Measurements from ENCODE around the gene SLC66A2. TPM values are rescaled to one million over a fixed set of nuclear protein-coding genes. Genes with fewer than 3 reads are reported as not detected.
A peak's percentile ranks its signal among the peaks of the same experiment; 100 is the strongest.

SLC66A2 gene
- polyA plus RNA-seq, 10 donors = 19.0 to 27.2 (median 22.8) TPM

GRCh38 chr18:79939096-79939495 is 12.4 kb downstream of the SLC66A2 start:
- DNase-seq = no peak

- no peak for DNase-seq
Measured at GRCh38 chr18:79938196-79938595, 13.3 kb downstream of the SLC66A2 start.

GRCh38 chr18:79937103-79937860 is 14.2 kb downstream of the SLC66A2 start:
- no peak for DNase-seq

DNA sequence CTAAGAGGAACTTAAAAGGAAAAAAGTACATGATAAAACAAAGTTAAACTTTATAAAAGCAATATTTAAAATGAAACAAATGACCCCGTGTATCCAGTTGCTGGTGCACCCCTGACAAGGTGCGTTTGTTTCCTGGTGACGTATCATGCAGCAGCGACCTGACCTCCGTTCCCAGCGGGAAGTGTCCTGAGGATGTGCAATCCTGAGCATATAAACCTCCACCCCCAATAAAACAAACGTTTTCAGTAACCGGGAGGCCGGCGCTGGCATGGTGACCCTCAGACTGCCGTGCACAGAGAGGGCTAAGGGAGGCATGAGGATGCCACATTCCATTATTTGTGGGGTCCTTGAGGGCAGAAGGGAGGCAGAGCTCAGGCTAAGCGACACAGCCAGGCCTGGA is 14.8 kb downstream of the SLC66A2 start:
- DNase-seq = no peak

GRCh38 chr18:79935925-79936324 is 15.5 kb downstream of the SLC66A2 start:
- no peak for DNase-seq

DNA sequence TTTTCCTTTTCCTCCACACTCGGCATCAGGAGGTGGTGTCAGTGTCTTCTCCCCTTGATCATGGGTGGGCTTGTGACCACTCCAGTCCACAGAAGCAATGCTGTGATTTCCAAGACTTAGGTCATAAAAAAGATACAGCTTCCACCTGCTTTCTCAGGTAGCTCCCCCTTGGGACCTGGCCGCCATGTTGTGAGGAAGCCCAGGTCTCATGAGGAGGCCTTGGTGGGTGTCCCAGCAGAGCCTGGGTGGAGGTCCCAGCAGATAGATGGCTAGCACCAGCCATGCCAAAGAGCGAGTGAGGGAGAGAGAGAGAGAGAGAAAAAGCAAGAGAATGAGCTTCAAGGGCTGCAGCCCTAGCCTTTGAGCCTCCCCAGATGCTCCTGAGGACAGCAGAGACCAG is 16.0 kb downstream of the SLC66A2 start:
- DNase-seq = no peak

- DNase-seq = no peak
Measured at GRCh38 chr18:79935098-79935480, 16.4 kb downstream of the SLC66A2 start.

DNA sequence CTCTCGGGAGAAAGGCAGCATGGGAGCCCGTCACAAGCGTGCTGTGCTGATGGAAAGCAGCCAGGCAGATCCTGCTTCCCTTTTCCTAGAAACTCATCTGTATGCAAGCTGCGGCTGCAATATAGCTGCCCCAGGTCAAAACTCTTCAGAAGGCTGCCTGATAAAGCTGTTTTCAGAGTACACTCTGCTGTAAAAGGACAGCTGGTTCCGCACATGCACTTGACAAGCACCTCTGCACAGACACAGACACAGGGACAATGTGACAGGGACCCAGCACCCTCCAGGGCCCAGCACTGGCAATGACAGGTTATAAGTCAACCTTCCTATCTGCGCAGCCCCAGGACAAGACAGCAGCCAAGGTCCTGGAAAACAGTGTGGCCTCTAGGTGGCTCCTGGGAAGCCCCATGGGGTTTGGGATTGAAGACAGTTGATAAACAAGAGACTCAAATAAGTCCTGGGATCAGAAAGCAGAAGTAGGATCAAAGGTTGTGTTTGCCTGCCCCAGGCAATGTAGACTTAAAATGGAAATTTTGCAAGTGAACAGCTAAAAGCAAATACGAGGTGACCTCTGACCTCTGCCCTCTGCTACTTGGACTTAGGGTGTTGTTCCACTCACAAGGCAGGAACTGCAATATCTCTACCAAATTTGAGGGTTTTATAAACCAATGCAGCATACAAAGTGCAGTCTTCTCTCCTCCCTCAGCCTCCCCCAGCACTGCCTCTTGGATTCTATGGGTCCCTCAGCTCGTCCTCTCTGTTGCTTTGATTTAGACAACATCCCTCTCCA is 16.9 kb downstream of the SLC66A2 start:
- DNase-seq = no peak

GRCh38 chr18:79933765-79934164 is 17.7 kb downstream of the SLC66A2 start:
- no peak for DNase-seq

DNA sequence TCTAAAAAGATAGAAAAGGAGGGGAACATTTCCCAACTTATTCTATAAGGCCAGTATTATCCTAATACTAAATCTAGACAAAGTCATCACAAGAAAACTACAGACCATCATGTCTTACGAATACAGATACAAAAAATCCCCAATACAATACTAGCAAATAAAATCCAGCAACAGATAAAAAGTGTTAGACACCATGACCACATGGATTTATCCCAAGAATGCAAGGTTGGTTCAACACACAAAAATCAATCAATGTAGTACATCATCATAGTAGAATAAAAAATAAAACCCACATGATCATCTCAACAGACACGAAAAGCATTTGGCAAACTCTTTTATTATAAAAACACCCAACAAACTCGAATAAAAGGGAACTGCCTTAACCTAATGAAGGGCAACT is 18.5 kb downstream of the SLC66A2 start:
- DNase-seq = no peak

- no peak for DNase-seq
Measured at GRCh38 chr18:79931475-79931874, 20.0 kb downstream of the SLC66A2 start.

DNA sequence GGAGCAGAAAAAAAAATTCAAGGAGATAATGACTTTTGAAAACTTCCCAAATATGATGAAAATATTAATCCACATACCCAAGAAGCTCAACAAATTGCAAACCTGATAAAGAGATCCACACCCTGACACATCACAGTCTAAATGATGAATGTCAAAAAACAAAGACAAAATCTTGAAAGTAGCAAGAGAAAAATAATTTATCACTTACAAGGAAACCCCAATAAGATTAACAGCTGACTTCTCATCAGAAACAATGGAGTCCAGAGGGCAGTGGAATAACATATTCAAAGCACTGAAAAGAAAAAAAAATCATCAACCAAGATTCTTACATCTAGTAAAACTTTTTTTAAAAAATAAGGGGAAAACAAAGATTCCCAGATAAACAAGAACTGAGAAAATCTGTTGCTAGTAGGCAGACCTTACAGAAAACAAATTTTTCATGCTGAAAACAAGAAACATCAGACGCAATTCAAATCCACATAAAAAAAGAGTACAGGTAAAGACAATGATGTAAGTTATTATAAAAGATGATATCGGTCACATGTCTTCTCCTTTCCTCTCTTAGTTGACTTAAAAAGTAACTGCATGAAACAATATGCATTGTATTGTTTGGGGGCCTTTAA is 21.3 kb downstream of the SLC66A2 start:
- DNase-seq = no peak

DNA sequence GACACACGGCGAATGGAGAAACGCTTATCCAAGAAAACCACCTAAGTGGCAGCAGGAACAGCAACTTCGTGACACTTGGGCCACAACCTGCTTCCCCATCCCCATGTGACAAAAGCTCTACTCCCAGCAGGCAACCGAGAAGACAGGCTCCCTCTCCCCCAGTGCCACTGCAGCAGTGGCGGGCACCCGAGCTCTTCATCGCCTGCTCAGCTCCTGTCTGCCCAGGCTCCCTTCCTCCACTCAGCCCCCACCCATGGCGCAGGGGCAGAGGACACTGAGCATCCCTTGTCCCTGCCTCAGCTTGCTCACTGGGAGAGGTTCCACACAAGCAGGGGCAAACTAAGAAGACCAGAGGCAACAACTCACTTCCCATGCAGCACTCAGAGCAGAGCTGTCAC is 22.9 kb downstream of the SLC66A2 start:
- no peak for DNase-seq

GRCh38 chr18:79927607-79928562 is 23.6 kb downstream of the SLC66A2 start:
- DNase-seq = no peak

DNA sequence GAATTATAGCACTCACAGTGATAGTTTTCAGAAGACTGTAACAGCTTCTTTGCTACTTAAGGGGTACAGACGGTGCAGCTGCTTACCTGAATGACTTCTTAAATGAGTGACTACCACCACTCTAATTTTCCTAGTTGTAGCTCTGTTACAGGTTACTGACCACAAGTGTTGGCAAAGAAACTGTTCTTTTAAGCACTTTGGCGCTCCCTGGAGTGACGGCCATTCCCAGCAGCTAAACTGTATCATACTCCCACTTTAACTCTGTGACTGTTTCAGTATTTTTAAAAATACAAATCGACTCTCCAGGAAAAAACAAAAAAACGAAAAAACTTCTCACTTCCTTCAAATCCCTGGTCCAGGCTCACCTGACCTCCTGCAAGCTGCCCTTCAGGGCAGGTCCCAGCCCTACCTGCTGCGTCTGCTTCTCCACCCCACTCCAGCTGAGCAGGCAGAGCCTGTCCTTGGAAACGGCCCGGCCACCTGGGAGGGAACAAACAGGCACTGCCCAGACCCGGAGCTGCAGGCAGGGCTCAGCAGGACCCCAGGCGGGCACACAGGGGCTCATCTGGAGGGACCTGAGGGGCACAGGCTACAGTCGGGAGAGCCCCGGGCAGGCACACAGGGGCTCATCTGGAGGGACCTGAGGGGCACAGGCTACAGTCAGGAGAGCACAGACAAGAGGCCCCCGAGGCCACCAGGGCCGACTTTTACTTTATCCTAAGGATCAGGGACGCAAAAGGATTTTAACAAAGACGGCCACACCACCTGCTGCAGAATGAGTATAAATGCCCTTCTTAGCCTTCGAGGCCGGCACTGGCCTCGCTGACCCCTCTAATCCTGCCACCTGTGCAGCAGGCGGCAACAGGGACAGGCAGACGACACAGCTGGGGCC is 24.5 kb downstream of the SLC66A2 start:
- no peak for DNase-seq

DNA sequence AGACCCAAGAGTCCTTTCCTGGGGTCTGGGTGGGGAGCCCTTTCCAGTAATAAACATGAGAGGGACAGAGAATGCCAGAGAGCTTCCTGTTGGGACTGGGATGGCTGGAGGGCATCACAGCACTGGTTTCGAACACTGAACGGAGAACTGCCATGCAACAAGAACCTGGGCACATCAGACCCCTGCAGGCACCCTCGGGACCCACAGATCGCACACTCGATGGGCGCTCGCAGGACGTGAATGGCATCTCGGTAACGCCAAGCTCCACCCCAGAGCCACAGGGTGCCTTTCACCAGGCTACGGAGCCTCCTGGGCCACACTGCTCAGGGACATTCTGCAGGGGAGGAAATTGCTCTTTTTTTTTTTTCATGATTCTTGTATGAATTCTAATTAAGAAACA is 25.1 kb downstream of the SLC66A2 start:
- DNase-seq = no peak

DNA sequence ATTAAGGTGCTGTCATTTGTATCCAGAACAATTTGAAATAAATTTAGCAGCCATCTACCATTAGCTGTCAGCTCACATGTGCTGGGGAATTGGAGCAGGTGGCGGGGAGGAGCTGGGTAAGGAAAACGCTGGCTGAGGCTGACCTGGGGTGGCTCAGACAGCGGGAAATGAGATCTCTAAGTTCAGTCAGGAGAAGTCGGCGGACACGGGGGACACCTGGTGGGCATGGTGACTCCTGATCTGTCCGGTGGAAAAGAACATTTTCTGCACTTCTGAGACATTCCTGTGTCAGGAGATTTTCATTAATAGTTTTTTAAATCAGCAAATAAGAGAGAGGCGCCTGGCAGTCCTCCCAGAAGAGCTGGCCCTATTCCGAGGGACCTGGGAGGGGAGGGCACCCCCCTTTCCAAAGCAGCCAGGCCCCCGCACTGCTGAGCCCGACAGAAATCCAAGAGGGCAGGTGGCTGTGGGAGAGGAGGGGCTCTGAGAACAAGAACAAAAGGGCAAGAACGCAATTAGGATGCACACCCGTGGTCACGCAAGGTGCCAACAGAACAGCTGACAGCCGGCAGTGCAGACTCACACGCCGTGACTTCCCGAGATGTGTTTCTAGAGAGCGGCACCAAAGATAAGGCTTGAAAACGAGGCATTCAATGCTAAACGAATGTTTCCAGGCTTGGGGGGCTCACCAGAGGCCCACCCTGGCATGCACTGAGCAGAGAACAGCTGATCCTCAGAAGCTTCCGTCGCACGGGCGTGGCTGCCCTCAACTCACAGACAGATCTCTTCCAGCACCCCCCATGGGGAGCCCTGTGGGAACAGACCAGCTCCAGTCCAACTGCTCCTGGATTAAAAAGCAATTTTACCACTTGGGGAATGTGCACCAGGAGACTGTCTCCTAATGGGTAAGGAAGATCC is 26.4 kb downstream of the SLC66A2 start:
- peak; percentile 49 to 63 (median 61) for DNase-seq

- no peak for DNase-seq
Measured at GRCh38 chr18:79923896-79924585, 27.4 kb downstream of the SLC66A2 start.

GRCh38 chr18:79922971-79923411 is 28.5 kb downstream of the SLC66A2 start:
- no peak for DNase-seq
